CMK (cell line): Measurements from ENCODE around the gene EEPD1.

ENCODE experiments used
- DNase-seq: peaks from one replicate; pipeline ENCODE4 v3.0.0-alpha.2; 2010; ENCODE audit warnings: low read depth

EEPD1 gene

DNA sequence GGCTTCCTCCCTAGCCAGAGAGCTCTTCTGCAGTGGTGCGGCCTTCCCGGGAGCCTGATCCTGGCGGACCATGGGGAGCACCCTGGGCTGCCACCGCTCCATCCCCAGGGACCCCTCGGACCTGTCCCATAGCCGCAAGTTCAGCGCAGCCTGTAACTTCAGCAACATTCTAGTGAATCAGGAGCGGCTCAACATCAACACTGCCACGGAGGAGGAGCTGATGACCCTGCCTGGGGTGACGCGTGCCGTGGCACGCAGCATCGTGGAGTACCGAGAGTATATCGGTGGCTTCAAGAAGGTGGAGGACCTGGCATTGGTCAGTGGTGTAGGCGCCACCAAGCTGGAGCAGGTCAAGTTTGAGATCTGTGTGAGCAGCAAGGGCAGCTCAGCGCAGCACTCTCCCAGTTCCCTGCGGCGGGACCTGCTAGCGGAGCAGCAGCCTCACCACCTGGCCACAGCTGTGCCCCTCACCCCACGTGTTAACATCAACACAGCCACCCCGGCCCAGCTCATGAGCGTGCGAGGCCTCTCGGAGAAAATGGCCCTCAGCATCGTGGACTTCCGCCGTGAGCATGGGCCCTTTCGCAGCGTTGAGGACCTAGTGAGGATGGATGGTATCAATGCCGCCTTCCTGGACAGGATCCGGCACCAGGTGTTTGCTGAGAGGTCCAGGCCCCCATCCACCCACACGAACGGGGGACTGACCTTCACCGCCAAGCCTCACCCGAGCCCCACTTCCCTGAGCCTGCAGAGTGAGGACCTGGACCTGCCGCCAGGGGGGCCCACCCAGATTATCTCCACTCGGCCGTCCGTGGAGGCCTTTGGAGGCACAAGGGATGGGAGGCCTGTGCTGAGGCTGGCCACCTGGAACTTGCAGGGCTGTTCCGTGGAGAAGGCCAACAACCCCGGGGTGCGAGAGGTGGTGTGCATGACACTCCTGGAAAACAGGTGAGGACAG lies 1.5 kb downstream of the EEPD1 start:
- DNase-seq, result no peak

DNA sequence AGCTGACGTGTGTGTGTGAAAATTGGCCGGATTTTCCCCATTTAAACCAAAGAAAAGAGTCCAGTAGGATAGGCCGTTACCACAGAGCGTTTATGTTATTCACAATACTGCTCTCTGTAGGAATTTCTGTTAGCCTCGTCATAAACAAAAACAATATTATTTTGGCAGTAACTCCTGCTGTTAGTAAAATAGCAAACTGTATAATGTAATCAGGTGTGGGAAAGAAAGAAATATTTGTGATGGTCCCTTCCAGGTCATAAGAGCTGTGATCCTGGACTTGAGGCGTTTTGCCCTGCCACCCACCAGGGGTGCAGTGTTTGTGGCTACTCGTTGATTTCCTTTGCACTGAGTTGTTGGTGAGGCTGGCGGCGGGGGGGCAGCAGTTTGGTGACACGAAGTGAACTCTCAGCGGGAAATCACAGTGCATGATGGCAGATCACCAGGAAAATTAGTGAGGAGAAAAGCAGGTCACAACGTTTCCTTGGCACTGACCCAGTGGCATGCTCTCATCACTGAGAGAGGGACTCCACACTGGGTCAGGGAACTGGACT lies 2.8 kb downstream of the EEPD1 start:
- no peak for DNase-seq

- DNase-seq, result no peak
Observed at GRCh38 chr7:36157527-36158320, 4.7 kb downstream of the EEPD1 start.

GRCh38 chr7:36158321-36158605 lies 5.2 kb downstream of the EEPD1 start:
- DNase-seq, result no peak

DNA sequence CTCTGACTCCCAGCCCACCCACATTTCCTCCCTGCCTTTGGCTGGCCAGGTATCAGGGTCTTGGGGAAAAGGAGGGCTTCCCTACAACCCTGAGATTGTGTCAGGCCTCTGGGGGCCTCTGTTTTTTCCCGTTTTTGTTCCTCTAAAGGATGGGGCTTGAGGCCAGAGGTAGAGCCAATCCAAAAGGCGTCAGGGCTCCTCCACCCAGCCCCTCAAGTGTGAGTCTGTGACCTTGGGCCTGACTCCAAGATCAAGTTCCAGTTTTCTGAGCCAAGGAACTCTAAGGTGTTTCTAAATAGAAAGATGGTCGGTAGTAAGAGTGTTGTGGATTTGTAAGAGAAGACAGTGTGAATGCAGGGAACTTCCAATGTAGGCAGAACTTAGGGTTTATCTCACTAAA lies 6.6 kb downstream of the EEPD1 start:
- no peak for DNase-seq

- no peak for DNase-seq
Observed at GRCh38 chr7:36160313-36160712, 7.3 kb downstream of the EEPD1 start.

DNA sequence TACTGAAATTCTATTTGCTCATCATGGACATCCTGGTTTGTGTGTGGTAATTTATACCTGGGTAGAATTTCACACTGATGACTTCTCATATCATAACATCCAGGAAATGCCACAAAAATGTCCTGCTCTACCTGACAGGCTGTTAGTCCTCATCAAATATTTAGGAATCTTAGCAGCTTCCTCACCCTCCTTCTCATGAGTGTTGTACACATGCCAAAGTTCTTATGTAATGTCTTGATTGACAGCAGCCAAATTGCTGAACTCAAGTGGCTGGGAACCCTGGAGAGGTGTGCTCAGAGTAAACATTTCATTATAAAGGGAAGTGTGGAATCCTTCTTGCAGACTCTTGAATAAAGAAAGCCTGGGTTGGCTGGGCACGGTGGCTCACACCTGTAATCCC lies 8.9 kb downstream of the EEPD1 start:
- DNase-seq, result no peak

GRCh38 chr7:36165059-36165458 lies 12.0 kb downstream of the EEPD1 start:
- DNase-seq, result no peak

- DNase-seq, result no peak
Observed at GRCh38 chr7:36165802-36166201, 12.7 kb downstream of the EEPD1 start.

DNA sequence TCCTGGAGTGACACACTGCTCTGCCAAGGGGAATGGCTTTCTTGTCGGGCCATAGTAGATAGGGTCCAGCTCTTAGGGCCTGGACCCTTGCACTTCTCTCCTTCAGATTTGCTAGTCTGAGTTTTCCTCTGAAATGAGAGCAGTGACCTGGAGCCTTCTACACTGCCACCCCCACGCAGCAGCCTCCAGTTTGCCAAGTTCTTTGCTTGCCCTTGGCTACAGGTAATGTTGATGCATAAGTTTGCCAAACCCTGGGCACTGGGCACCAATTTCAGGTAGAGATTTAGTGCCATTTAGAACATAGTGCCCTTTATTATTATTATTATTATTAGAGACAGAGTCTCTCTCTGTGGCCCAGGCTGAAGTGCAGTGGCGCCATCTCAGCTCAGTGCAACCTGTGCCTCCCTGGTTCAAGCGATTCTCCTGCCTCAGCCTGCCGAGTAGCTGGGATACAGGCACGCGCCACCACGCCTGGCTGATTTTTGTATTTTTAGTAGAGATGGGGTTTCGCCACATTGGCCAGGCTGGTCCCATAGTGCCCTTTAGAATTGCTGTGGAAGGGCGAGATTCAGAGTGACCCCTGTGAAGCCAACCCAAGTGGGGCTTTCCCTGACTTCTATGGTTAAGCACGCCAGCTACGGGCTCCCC lies 14.5 kb downstream of the EEPD1 start:
- DNase-seq, result no peak

DNA sequence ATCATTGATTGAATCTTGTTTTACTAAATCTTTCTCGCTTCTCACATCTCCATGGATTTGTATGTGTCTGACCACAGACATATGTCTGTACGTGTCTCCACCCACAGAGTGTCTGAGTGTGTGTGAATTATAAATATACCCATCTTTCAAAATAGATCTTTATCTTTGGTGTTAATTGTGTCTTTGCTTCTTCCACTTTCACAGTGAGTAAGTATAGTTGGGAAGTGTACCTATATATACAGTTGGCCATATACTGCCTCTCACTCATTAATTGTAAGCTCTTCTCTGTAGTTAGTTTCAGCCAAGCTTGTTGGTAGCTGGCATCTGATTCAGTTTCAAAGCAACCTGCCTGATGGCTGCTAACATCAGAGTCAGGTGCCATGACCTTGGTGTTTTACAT lies 18.4 kb downstream of the EEPD1 start:
- no peak for DNase-seq

DNA sequence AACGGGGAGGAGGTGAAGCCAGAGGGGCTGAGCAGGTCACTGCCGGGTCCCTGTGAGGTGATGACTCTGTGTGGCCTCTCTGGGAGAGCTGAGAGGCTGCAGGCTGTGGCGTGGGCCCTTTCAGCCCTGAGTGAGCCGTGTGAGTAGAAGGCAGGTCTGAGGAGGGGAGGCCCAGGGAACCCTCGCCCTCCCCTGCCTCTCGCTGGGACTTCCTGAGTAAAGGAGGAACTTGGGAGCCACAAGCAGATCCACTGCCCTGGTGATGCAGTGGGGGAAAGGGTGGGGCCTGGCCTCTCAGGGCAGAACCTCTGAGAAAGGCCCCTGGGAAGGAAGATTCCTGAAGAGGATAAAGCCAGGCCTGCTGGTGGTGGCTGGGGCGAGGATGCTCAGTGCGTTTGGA lies 22.8 kb downstream of the EEPD1 start:
- no peak for DNase-seq

DNA sequence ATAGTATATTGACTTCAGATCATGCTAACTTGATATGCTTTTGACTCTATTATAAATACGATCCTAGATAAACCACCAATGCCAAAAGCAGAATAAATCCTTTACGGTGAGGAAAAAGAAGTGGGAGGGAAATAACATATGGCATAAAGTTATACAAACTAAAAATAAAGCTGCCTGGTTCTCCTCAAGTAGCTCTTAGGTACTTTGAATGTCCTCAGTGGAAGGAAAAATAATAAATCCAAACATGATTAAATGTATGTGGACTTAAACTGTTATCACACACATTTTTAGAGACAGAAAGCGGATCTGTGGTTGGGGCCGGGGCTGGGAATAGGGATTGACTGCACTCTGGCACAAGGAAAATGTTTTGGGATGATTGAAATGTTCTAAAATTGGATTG lies 23.6 kb downstream of the EEPD1 start:
- DNase-seq, result no peak

DNA sequence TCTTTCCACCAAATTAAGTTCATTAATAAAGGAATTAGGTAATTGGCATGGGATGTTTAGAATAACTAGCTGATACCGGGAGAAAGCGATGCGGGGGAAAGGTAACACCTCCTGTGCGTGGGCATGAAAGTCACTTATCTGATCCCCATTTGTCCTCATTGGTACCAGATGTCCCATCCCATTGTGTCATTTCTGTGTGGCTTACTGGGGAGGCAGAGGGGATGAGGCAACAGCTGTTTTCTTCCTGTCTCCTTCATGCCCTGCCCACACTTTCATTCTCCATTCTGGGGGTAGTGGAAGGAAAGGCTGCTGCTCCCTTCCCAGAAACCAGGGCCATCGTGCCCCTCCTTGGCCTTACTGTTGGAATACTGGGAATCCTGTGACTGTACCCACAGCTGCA lies 27.1 kb downstream of the EEPD1 start:
- DNase-seq, result no peak

DNA sequence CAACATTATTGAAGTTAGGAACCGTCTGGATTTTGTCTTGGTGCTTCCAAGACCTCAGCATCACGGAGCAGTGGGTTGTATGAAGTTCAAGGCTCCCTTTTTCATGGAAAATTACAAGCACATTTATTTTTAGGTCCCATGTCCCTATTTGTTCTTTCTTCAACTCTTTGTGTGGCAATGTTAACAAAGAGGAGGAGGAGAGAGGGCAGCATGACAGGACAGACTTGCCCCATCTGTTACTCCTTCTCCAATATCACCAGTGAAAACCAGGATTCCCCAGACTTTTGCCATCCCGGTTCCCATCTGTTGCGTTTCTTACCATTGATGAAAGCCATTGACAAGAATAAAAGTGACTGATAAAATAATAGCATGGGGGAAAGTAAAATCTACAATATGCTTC lies 28.6 kb downstream of the EEPD1 start:
- DNase-seq, result no peak

DNA sequence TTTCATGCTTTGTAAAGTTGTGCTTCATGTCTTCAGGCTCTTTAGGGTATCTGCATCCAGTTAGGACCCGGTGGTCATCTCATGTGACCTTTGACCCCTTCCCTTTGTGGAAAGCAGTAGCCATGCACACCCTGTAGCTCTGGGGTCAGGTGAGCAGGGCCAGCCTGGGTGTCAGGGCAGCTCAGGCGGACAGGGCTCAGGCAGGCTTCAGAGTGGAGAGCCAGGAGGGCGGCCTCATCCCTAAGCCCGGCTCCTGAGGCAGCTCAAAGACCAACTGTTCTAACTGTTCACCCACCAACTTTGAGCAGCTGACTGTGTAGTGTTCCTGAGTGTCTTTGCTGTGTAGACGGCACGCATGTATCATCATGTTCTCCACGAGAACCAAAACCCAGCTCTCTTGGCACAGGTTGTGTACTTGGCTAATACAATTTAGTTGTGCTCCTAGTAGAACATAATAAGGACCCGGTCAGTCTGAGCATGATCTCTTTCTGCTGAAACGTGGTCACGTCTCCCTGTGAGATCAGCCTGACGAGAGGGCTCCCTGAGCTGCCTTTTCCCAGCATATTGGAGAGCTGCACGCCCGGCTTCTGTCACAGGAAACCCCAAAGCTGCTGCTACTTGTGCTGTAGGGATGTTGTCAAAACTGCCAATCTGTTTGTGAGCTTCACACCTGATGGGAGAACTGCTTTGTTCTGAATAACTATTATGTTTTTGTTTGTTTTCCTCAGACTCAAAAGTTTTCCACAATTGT lies 30.0 kb downstream of the EEPD1 start:
- DNase-seq, result no peak

- DNase-seq, result no peak
Observed at GRCh38 chr7:36185092-36185491, 32.0 kb downstream of the EEPD1 start.

DNA sequence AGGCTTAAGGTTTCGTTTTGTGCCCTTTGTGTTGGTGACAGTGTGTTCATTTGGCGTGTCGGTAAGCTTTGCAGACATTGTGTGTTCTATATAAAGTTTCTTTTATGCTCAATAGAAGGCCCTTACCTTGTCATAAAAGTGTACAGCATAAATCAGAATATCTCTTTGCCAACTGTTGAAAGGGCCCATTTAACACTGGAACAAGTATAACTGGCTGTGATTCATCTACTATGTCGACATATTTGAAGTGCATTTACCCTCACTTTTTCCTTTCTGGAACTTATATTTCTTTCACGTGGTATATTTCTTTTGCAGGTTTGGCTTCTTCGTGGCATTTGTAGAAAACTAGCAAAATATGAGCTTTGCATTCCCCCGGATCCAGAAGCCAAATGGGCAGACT lies 32.7 kb downstream of the EEPD1 start:
- no peak for DNase-seq

- no peak for DNase-seq
Observed at GRCh38 chr7:36186359-36187121, 33.5 kb downstream of the EEPD1 start.

GRCh38 chr7:36188266-36188665 lies 35.2 kb downstream of the EEPD1 start:
- no peak for DNase-seq

DNA sequence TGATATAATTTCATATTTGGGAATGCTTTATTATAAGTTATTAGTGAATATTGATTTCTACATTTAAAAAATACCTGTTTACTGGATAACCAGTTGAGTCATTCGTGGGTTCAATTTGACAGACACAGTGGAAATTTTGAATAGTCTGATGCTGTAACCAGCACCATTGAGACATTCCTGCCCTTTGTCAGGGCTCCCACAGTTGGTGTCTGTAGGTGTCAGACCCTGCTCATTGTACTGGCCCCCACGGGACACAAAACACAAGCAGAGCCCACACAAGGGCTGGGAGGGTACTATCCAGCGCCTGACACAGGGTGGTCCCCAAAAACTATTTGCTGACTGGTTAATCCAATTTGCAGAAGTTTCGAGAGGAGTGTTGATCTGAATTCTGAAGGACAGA lies 35.9 kb downstream of the EEPD1 start:
- DNase-seq, result no peak
